IMR-90 (cell line): ENCODE results near the gene GMEB1.

ENCODE experiments used
- CTCF ChIP-seq: conservative IDR thresholded peaks from 2 replicates; pipeline ENCODE4 v1.5.1; 2012; ENCODE audit warnings: mild to moderate bottlenecking, low read depth, low read length, improper control_type of control experiment
- ELK1 ChIP-seq: fragments of 150-350 bp; IDR thresholded peaks from 2 replicates; pipeline ENCODE4 v1.6.1; 2016; ENCODE audit warnings: low read depth, mild to moderate bottlenecking, low read length, moderate library complexity, borderline replicate concordance
- MAZ ChIP-seq: IDR thresholded peaks from 2 replicates; pipeline ENCODE4 v1.6.1; 2012; ENCODE audit warnings: low read depth, mild to moderate bottlenecking, low read length, improper control_type of control experiment, moderate library complexity, borderline replicate concordance
- MXI1 ChIP-seq: IDR thresholded peaks from 2 replicates; pipeline ENCODE4 v1.6.1; 2012; ENCODE audit warnings: low read depth, mild to moderate bottlenecking, low read length, moderate library complexity, borderline replicate concordance
- POLR2A ChIP-seq: IDR thresholded peaks from 2 replicates; pipeline ENCODE4 v1.6.1; 2012; ENCODE audit warnings: mild to moderate bottlenecking, low read depth, low read length
- RAD21 ChIP-seq: IDR thresholded peaks from 2 replicates; pipeline ENCODE4 v1.6.1; 2012; ENCODE audit warnings: low read length, improper control_type of control experiment
- RCOR1 ChIP-seq: IDR thresholded peaks from 2 replicates; pipeline ENCODE4 v1.6.1; 2012; ENCODE audit warnings: mild to moderate bottlenecking, low read length, improper control_type of control experiment; ENCODE audit not compliant: insufficient replicate concordance
- RFX5 ChIP-seq: IDR thresholded peaks from 2 replicates; pipeline ENCODE4 v1.8.0; 2012; ENCODE audit warnings: low read depth, mild to moderate bottlenecking, low read length, moderate library complexity
- USF2 ChIP-seq: fragments of 150-350 bp; IDR thresholded peaks from 2 replicates; pipeline ENCODE4 v1.6.1; 2017; ENCODE audit warnings: mild to moderate bottlenecking, antibody characterized with exemption, low read length, low read depth

GRCh38 chr1:28668956-28669723, 556 bp downstream of the GMEB1 start:
- TF ChIP-seq CTCF (no peak), RCOR1 (no peak), USF2 (no peak), ELK1 (no peak), POLR2A (peak; percentile 74), MAZ (peak; percentile 69; the same call in 1 of the 2 replicates), MXI1 (no peak), RFX5 (no peak), RAD21 (no peak)
